ENCODE results near the gene B4GALT4. TPM values are rescaled to one million over a fixed set of nuclear protein-coding genes. Genes with fewer than 3 reads are reported as not detected.
"Not testable (repeated sequence)": the region's sequence is repeated elsewhere in the genome, so short reads cannot be mapped to it uniquely, and the experiment has no call there.

B4GALT4 gene
- total and polyA plus RNA-seq, 9 donors: 14.4 to 26.6 (median 23.7) TPM

GRCh38 chr3:119279584-119280243 lies 39.0 kb upstream of the B4GALT4 start:
- WGBS, 3 donors: 72 to 85% (median 73%) methylated on average over 5 of the region's 5 CpGs
- intact Hi-C loops (cut with DNase I): loop anchor here in 1 of 4 donors (5.0 kb wide), 1 partner anchor 73 kb away; no protein-coding TSS in a partner anchor

GRCh38 chr3:119279101-119279554 lies 38.5 kb upstream of the B4GALT4 start:
- peaks cover 6% of the 10 kb centered on the region for H3K4me1 ChIP-seq (ENCODE audit: insufficient read depth)
- no peaks in the 10 kb centered on the region for H3K27me3 ChIP-seq
- no peak for TF ChIP-seq POLR2A (IDR thresholded peaks at IDR 0.05)
- no peak for TF ChIP-seq EP300 (IDR thresholded peaks at IDR 0.05)
- TF ChIP-seq CTCF (IDR thresholded peaks at IDR 0.05): no peak
- peak overlapping the region in 1 of 2 donors; percentile 51 for H3K27ac ChIP-seq
- H3K36me3 ChIP-seq: no peaks in the 10 kb centered on the region
- intact Hi-C loops (cut with DNase I): loop anchor here in 1 of 4 donors (5.0 kb wide), 1 partner anchor 73 kb away; no protein-coding TSS in a partner anchor
- no peak overlapping the region for H3K4me3 ChIP-seq
- peak in 4 of 5 donors; percentile 40 to 64 (median 48) for DNase-seq
- H3K9me3 ChIP-seq: peaks cover 0 to 4% of the 10 kb centered on the region in 2 donors
- WGBS, 3 donors: 29 to 41% (median 33%) methylated on average over 6 of the region's 6 CpGs

More at GRCh38 chr3:119279584-119280243, 39.0 kb upstream of the B4GALT4 start:
- Histone ChIP-seq H3K27ac (peak overlapping the region in 1 of 2 donors; percentile 51), H3K4me1 (ENCODE audit: insufficient read depth) (peaks cover 6% of the 10 kb centered on the region), H3K4me3 (no peak overlapping the region), H3K27me3 (no peaks in the 10 kb centered on the region), H3K36me3 (no peaks in the 10 kb centered on the region), H3K9me3 (peaks cover 0 to 4% of the 10 kb centered on the region in 2 donors)
- no peak for TF ChIP-seq POLR2A (IDR thresholded peaks at IDR 0.05)
- no peak for TF ChIP-seq EP300 (IDR thresholded peaks at IDR 0.05)
- no peak for TF ChIP-seq CTCF (IDR thresholded peaks at IDR 0.05)
- no peak for DNase-seq

GRCh38 chr3:119276680-119277079 lies 36.0 kb upstream of the B4GALT4 start:
- H3K36me3 ChIP-seq: no peaks in the 10 kb centered on the region
- WGBS, 3 donors: 86 to 90% (median 86%) methylated on average over 5 of the region's 5 CpGs
- intact Hi-C loops (cut with DNase I): loop anchor here in 1 of 4 donors (5.0 kb wide), 1 partner anchor 76 kb away; no protein-coding TSS in a partner anchor
- H3K4me3 ChIP-seq: no peak overlapping the region
- H3K27me3 ChIP-seq: no peaks in the 10 kb centered on the region
- no peaks in the 10 kb centered on the region for H3K9me3 ChIP-seq
- TF ChIP-seq EP300 (IDR thresholded peaks at IDR 0.05) (no peak), POLR2A (IDR thresholded peaks at IDR 0.05) (no peak)
- no peak overlapping the region for H3K27ac ChIP-seq
- peaks cover 6% of the 10 kb centered on the region for H3K4me1 ChIP-seq (ENCODE audit: insufficient read depth)
- no peak for DNase-seq

- H3K27ac ChIP-seq; H3K4me1 ChIP-seq (ENCODE audit: insufficient read depth); intact Hi-C loops (cut with DNase I); H3K4me3 ChIP-seq; DNase-seq; H3K27me3 ChIP-seq; H3K9me3 ChIP-seq; H3K36me3 ChIP-seq: not testable (repeated sequence)
- 80 to 83% (median 80%) methylated on average over 2 of the region's 2 CpGs for WGBS, 3 donors
Measured at GRCh38 chr3:119270212-119270611, 29.5 kb upstream of the B4GALT4 start.

GRCh38 chr3:119261055-119261454 lies 20.4 kb upstream of the B4GALT4 start:
- H3K27ac ChIP-seq: no peak overlapping the region
- H3K27me3 ChIP-seq: no peaks in the 10 kb centered on the region
- TF ChIP-seq CTCF (IDR thresholded peaks at IDR 0.05): no peak
- no peak for TF ChIP-seq EP300 (IDR thresholded peaks at IDR 0.05)
- no peak for TF ChIP-seq POLR2A (IDR thresholded peaks at IDR 0.05)
- H3K4me1 ChIP-seq (ENCODE audit: insufficient read depth): peaks cover 1% of the 10 kb centered on the region
- no peaks in the 10 kb centered on the region for H3K36me3 ChIP-seq
- DNase-seq: no peak
- H3K9me3 ChIP-seq: no peaks in the 10 kb centered on the region
- WGBS, 3 donors: 69 to 78% (median 75%) methylated on average over 6 of the region's 6 CpGs
- H3K4me3 ChIP-seq: no peak overlapping the region
- intact Hi-C loops (cut with DNase I): no loop called here
